ENCODE measurements around the gene TMEM131.
"Not testable (repeated sequence)": the region's sequence is repeated elsewhere in the genome, so short reads cannot be mapped to it uniquely, and the experiment has no call there.

- TF ChIP-seq, protein P1, sequence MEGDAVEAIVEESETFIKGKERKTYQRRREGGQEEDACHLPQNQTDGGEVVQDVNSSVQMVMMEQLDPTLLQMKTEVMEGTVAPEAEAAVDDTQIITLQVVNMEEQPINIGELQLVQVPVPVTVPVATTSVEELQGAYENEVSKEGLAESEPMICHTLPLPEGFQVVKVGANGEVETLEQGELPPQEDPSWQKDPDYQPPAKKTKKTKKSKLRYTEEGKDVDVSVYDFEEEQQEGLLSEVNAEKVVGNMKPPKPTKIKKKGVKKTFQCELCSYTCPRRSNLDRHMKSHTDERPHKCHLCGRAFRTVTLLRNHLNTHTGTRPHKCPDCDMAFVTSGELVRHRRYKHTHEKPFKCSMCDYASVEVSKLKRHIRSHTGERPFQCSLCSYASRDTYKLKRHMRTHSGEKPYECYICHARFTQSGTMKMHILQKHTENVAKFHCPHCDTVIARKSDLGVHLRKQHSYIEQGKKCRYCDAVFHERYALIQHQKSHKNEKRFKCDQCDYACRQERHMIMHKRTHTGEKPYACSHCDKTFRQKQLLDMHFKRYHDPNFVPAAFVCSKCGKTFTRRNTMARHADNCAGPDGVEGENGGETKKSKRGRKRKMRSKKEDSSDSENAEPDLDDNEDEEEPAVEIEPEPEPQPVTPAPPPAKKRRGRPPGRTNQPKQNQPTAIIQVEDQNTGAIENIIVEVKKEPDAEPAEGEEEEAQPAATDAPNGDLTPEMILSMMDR (IDR thresholded peaks at IDR 0.05; ENCODE audit: borderline replicate concordance, extremely low read depth, low read length, poor library complexity, severe bottlenecking), result not testable (repeated sequence)
- not testable (repeated sequence) for TF ChIP-seq EZH2 (IDR thresholded peaks at IDR 0.05; ENCODE audit: borderline replicate concordance, low read depth, low read length, severe bottlenecking)
Observed at GRCh38 chr2:98044730-98045129, 49.0 kb upstream of the TMEM131 start.

All from DND-41 (cell line).